BJ (cell line): ENCODE data around the gene MCM7. TPM values are rescaled to one million over a fixed set of nuclear protein-coding genes. Genes with fewer than 3 reads are reported as not detected.

ENCODE experiments used
- CTCF ChIA-PET: fragments of 350-600 bp; formaldehyde crosslinking; extraction: SDS; loops from one replicate; lab custom pipeline; 2021; ENCODE audit warnings: antibody characterized with exemption, inconsistent platforms; lab: Yijun Ruan, JAX
- POLR2A ChIA-PET: fragments of 300-600 bp; sonication (Branson Sonifier 250); formaldehyde crosslinking; extraction: SDS; loops from one replicate; lab custom pipeline; 2021; ENCODE audit warnings: antibody characterized with exemption; lab: Charles Lee
- DNase-seq: peaks from one replicate; pipeline ENCODE4 v3.0.0-alpha.2; 2011; ENCODE audit warnings: low read depth
- H3K27me3 ChIP-seq: 2 replicates; pipeline ENCODE4 v1.6.0; 2011; ENCODE audit warnings: low read length; ENCODE audit not compliant: control insufficient read depth, insufficient read depth
- H3K36me3 ChIP-seq: 2 replicates; pipeline ENCODE4 v1.5.1; 2011; ENCODE audit warnings: low read length; ENCODE audit not compliant: control insufficient read depth, insufficient read depth
- H3K4me3 ChIP-seq: 2 replicates; pipeline ENCODE4 v1.5.1; 2011; ENCODE audit warnings: low read depth, mild to moderate bottlenecking, control low read depth, low read length
- CTCF ChIP-seq: IDR thresholded peaks from 2 replicates; pipeline ENCODE4 v1.5.1; 2011; ENCODE audit warnings: low read depth, mild to moderate bottlenecking, control low read depth, inconsistent platforms, low read length, moderate library complexity; ENCODE audit not compliant: insufficient read depth
- polyA plus RNA-seq: library from polyadenylated mRNA; depleted of rRNA; stranded (reverse); fragments of >200 nt; gene quantifications from 2 replicates; pipeline ENCODE4 v1.2.3, GENCODE V29; 2011

MCM7 gene
- polyA plus RNA-seq, 1 experiment: 89.0 TPM

DNA sequence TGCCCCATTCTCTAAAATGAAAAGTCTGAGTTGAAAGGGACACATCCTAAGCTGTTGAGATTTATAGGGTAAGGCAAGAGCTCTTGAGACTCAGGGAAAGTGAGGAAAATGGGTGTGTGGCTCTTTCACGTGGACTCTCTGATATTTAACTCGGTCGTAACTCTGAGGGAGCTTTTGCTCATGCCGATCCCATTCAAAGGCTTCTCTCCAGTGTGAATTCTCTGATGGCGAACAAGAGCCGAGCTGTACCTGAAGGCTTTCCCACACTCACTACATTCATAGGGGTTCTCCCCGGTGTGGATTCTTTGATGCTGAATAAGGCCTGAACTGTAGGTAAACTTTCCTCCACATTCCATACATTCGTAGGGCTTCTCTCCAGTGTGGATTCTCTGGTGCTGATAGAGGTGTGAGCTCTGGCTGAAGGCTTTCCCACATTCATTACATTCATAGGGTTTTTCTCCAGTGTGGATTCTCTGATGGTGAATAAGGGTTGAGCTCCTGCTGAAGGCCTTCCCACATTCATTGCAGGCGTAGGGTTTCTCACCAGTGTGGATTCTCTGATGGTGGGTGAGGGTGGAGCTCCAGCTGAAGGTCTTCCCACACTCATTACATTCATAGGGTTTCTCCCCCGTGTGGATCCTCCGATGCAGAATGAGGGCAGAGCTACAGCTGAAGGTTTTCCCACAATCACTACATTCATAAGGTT, 30.0 kb downstream of the MCM7 start:
- CTCF ChIA-PET: interaction anchor here (0.8 to 1.3 kb wide), 2 partner anchors 11 to 81 kb away, joined by 3 to 4 read pairs; no protein-coding TSS in a partner anchor
- DNase-seq: no peak
- TF ChIP-seq CTCF: no peak
- no peak overlapping the region for H3K4me3 ChIP-seq
- H3K27me3 ChIP-seq: no peaks in the 10 kb centered on the region
- POLR2A ChIA-PET: no interaction called here
- H3K36me3 ChIP-seq: peaks cover 50% of the 10 kb centered on the region

GRCh38 chr7:100069991-100070390, 31.2 kb downstream of the MCM7 start:
- CTCF ChIA-PET: interaction anchor here (0.8 kb wide), 1 partner anchor 11 kb away, joined by 3 read pairs; no protein-coding TSS in a partner anchor
- TF ChIP-seq CTCF: no peak
- H3K27me3 ChIP-seq: no peaks in the 10 kb centered on the region
- POLR2A ChIA-PET: no interaction called here
- no peak overlapping the region for H3K4me3 ChIP-seq
- DNase-seq: no peak
- H3K36me3 ChIP-seq: peaks cover 43% of the 10 kb centered on the region

DNA sequence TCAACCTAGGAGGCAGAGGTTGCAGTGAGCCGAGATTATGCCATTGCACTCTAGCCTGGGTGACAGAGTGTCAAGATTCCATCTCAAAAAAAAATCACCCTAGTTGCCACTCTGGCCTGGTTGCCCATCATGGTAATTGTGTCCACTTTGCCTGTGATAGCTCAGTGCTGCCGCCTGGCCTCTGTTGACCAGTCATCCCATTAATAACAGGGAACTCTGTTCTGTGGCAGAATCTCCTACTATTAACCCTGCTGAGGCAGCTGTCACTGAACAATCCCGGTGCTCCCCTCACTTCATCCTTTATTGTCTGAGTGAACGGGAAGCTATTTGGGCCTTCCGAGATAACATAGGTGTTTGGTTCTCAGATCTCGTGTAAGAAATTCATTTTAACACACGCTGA, 34.2 kb downstream of the MCM7 start:
- no peaks in the 10 kb centered on the region for H3K27me3 ChIP-seq
- no peak for DNase-seq
- H3K36me3 ChIP-seq: peaks cover 27% of the 10 kb centered on the region
- TF ChIP-seq CTCF: no peak
- ChIA-PET CTCF (interaction anchor here (1.1 kb wide), 2 partner anchors 11 to 14 kb away, joined by 3 to 5 read pairs; no protein-coding TSS in a partner anchor), POLR2A (no interaction called here)
- H3K4me3 ChIP-seq: no peak overlapping the region

GRCh38 chr7:100065452-100066186, 35.6 kb downstream of the MCM7 start:
- ChIA-PET CTCF (interaction anchor here (1.1 kb wide), 1 partner anchor 12 kb away, joined by 3 read pairs; no protein-coding TSS in a partner anchor), POLR2A (no interaction called here)
- H3K27me3 ChIP-seq: no peaks in the 10 kb centered on the region
- no peak for TF ChIP-seq CTCF
- H3K4me3 ChIP-seq: no peak overlapping the region
- H3K36me3 ChIP-seq: peaks cover 19% of the 10 kb centered on the region
- DNase-seq: no peak

DNA sequence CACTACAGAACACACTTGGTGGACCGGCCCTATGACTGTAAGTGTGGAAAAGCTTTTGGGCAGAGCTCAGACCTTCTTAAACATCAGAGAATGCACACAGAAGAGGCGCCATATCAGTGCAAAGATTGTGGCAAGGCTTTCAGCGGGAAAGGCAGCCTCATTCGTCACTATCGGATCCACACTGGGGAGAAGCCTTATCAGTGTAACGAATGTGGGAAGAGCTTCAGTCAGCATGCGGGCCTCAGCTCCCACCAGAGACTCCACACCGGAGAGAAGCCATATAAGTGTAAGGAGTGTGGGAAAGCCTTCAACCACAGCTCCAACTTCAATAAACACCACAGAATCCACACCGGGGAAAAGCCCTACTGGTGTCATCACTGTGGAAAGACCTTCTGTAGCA, 37.0 kb downstream of the MCM7 start:
- no peak overlapping the region for H3K4me3 ChIP-seq
- no peak for DNase-seq
- TF ChIP-seq CTCF: no peak
- CTCF ChIA-PET: no interaction called here
- peaks cover 11% of the 10 kb centered on the region for H3K36me3 ChIP-seq
- POLR2A ChIA-PET: no interaction called here
- H3K27me3 ChIP-seq: no peaks in the 10 kb centered on the region
